Measurements from ENCODE around the gene SLC17A3.

SLC17A3 gene

GRCh38 chr6:25874118-25874517 is at the start of gene SLC17A3:
TSS of gene SLC17A3 (minus strand) at chr6:25874243. CDS start at chr6:25868387, 5,856 bp downstream.
- no peak for TF ChIP-seq CEBPB (IDR thresholded peaks at IDR 0.05)

GRCh38 chr6:25922301-25922700 is 48.3 kb upstream of the SLC17A3 start:
- TF ChIP-seq RAD21 (IDR thresholded peaks at IDR 0.05; ENCODE audit: low read depth) = no peak
- TF ChIP-seq TAF1 (IDR thresholded peaks at IDR 0.05; ENCODE audit: low read depth) = no peak
- no peak for TF ChIP-seq FOXM1 (IDR thresholded peaks at IDR 0.05; ENCODE audit: borderline replicate concordance, low read depth)

- TF ChIP-seq ZBTB7A (IDR thresholded peaks at IDR 0.05; ENCODE audit: low read depth) (no peak), EGR1 (IDR thresholded peaks at IDR 0.05) (no peak), REST (IDR thresholded peaks at IDR 0.05; ENCODE audit: low read depth) (no peak), TCF12 (IDR thresholded peaks at IDR 0.05; ENCODE audit: low read depth) (no peak), USF1 (IDR thresholded peaks at IDR 0.05) (no peak), EP300 (IDR thresholded peaks at IDR 0.05; ENCODE audit: borderline replicate concordance) (no peak), NFIC (IDR thresholded peaks at IDR 0.05) (no peak), RAD21 (IDR thresholded peaks at IDR 0.05; ENCODE audit: low read depth) (no peak)
These were observed 47.6 kb upstream of the SLC17A3 start for GRCh38 chr6:25921525-25922203.

- TF ChIP-seq YY1 (IDR thresholded peaks at IDR 0.05; ENCODE audit: low read depth) (no peak), RAD21 (IDR thresholded peaks at IDR 0.05; ENCODE audit: low read depth) (no peak), EP300 (IDR thresholded peaks at IDR 0.05; ENCODE audit: borderline replicate concordance) (no peak), REST (IDR thresholded peaks at IDR 0.05; ENCODE audit: low read depth) (no peak), CEBPB (IDR thresholded peaks at IDR 0.05) (no peak), TEAD4 (IDR thresholded peaks at IDR 0.05) (no peak), FOXM1 (IDR thresholded peaks at IDR 0.05; ENCODE audit: borderline replicate concordance, low read depth) (no peak), TAF1 (IDR thresholded peaks at IDR 0.05; ENCODE audit: low read depth) (no peak), CREB1 (IDR thresholded peaks at IDR 0.05; ENCODE audit: low read depth) (no peak), USF1 (IDR thresholded peaks at IDR 0.05) (no peak)
These were observed 45.6 kb upstream of the SLC17A3 start for GRCh38 chr6:25919657-25920056.

GRCh38 chr6:25918083-25918683 is 44.1 kb upstream of the SLC17A3 start:
- TF ChIP-seq RAD21 (IDR thresholded peaks at IDR 0.05; ENCODE audit: low read depth) = no peak

- TF ChIP-seq YY1 (IDR thresholded peaks at IDR 0.05; ENCODE audit: low read depth) = no peak
These were observed 42.9 kb upstream of the SLC17A3 start for GRCh38 chr6:25916789-25917490.

GRCh38 chr6:25916330-25916729 is 42.3 kb upstream of the SLC17A3 start:
- no peak for TF ChIP-seq TCF12 (IDR thresholded peaks at IDR 0.05; ENCODE audit: low read depth)
- no peak for TF ChIP-seq CEBPB (IDR thresholded peaks at IDR 0.05)
- no peak for TF ChIP-seq CREB1 (IDR thresholded peaks at IDR 0.05; ENCODE audit: low read depth)
- no peak for TF ChIP-seq MAX (IDR thresholded peaks at IDR 0.05)
- no peak for TF ChIP-seq NFIC (IDR thresholded peaks at IDR 0.05)
- TF ChIP-seq RAD21 (IDR thresholded peaks at IDR 0.05; ENCODE audit: low read depth) = no peak
- no peak for TF ChIP-seq REST (IDR thresholded peaks at IDR 0.05; ENCODE audit: low read depth)
- no peak for TF ChIP-seq EP300 (IDR thresholded peaks at IDR 0.05; ENCODE audit: borderline replicate concordance)
- no peak for TF ChIP-seq TAF1 (IDR thresholded peaks at IDR 0.05; ENCODE audit: low read depth)
- TF ChIP-seq EGR1 (IDR thresholded peaks at IDR 0.05) = no peak
- no peak for TF ChIP-seq FOXM1 (IDR thresholded peaks at IDR 0.05; ENCODE audit: borderline replicate concordance, low read depth)
- no peak for TF ChIP-seq TEAD4 (IDR thresholded peaks at IDR 0.05)
- no peak for TF ChIP-seq ZBTB7A (IDR thresholded peaks at IDR 0.05; ENCODE audit: low read depth)
- TF ChIP-seq YY1 (IDR thresholded peaks at IDR 0.05; ENCODE audit: low read depth) = no peak
- TF ChIP-seq USF1 (IDR thresholded peaks at IDR 0.05) = no peak
